NCI-H1048 (cell line): ENCODE results near the gene BAIAP2L1.

Experiments
- DNase-seq: peaks from one replicate; lab custom pipeline; 2025; lab: John Stamatoyannopoulos, UW

Gene BAIAP2L1

GRCh38 chr7:98294798-98295382 is 106.0 kb downstream of the BAIAP2L1 start:
- DNase-seq = peak; percentile 32

GRCh38 chr7:98294326-98294725 is 106.6 kb downstream of the BAIAP2L1 start:
- no peak for DNase-seq

- no peak for DNase-seq
Measured at GRCh38 chr7:98293746-98294145, 107.1 kb downstream of the BAIAP2L1 start.

GRCh38 chr7:98293265-98293664 is 107.6 kb downstream of the BAIAP2L1 start:
- DNase-seq = no peak

- DNase-seq = no peak
Measured at GRCh38 chr7:98291717-98292116, 109.2 kb downstream of the BAIAP2L1 start.

GRCh38 chr7:98289333-98289875 is 111.5 kb downstream of the BAIAP2L1 start:
- no peak for DNase-seq

- DNase-seq = no peak
Measured at GRCh38 chr7:98288064-98288823, 112.6 kb downstream of the BAIAP2L1 start.

- no peak for DNase-seq
Measured at GRCh38 chr7:98287486-98287959, 113.4 kb downstream of the BAIAP2L1 start.

- no peak for DNase-seq
Measured at GRCh38 chr7:98286701-98287485, 114.0 kb downstream of the BAIAP2L1 start.

GRCh38 chr7:98286093-98286539 is 114.8 kb downstream of the BAIAP2L1 start:
- DNase-seq = no peak

GRCh38 chr7:98285157-98286092 is 115.5 kb downstream of the BAIAP2L1 start:
- no peak for DNase-seq

GRCh38 chr7:98284335-98285036 is 116.4 kb downstream of the BAIAP2L1 start:
- DNase-seq = no peak

- DNase-seq = no peak
Measured at GRCh38 chr7:98283887-98284222, 117.0 kb downstream of the BAIAP2L1 start.

- DNase-seq = no peak
Measured at GRCh38 chr7:98283127-98283886, 117.6 kb downstream of the BAIAP2L1 start.

- no peak for DNase-seq
Measured at GRCh38 chr7:98282703-98283102, 118.2 kb downstream of the BAIAP2L1 start.

- no peak for DNase-seq
Measured at GRCh38 chr7:98281757-98282606, 118.9 kb downstream of the BAIAP2L1 start.

GRCh38 chr7:98280791-98281756 is 119.8 kb downstream of the BAIAP2L1 start, which contains the start of gene BRI3:
Gene BRI3 (plus strand): TSS chr7:98281686. CDS start chr7:98281796, 110 bp downstream.
- DNase-seq = peak; percentile 66

- DNase-seq = no peak
Measured at GRCh38 chr7:98280296-98280695, 120.6 kb downstream of the BAIAP2L1 start.
